Skeletal muscle tissue (tissue), 4 donors: Measurements from ENCODE around the gene ARMC9. TPM values are rescaled to one million over a fixed set of nuclear protein-coding genes. Genes with fewer than 3 reads are reported as not detected.

Source experiments
- H3K27ac ChIP-seq: one replicate; pipeline ENCODE4 v1.7.0; 2013; ENCODE audit warnings: mild to moderate bottlenecking, low read depth, low read length, inconsistent platforms
- H3K27me3 ChIP-seq, 3 donors: one replicate each; pipeline ENCODE4 v1.7.0; 2013; ENCODE audit warnings: low read length in 3 of 3; ENCODE audit not compliant: control insufficient read depth in 3 of 3, insufficient read depth in 3 of 3
- H3K36me3 ChIP-seq, 3 donors: one replicate each; pipeline ENCODE4 v1.7.0; 2013; ENCODE audit warnings: low read length in 3 of 3; ENCODE audit not compliant: control insufficient read depth in 3 of 3, insufficient read depth in 3 of 3
- H3K4me1 ChIP-seq, 3 donors: one replicate each; pipeline ENCODE4 v1.7.0; 2013; ENCODE audit warnings: low read length in 3 of 3, mild to moderate bottlenecking in 3 of 3; ENCODE audit not compliant: control insufficient read depth in 3 of 3, insufficient read depth in 3 of 3
- H3K4me3 ChIP-seq, 3 donors: one replicate each; pipeline ENCODE4 v1.7.0; 2013; ENCODE audit warnings: low read length in 3 of 3
- H3K9ac ChIP-seq, 3 donors: one replicate each; pipeline ENCODE4 v1.7.0; 2013; ENCODE audit warnings: low read length in 3 of 3, mild to moderate bottlenecking in 3 of 3, moderate library complexity in 2 of 3, low read depth in 1 of 3
- H3K9me3 ChIP-seq, 3 donors: one replicate each; pipeline ENCODE4 v1.7.0; 2013; ENCODE audit warnings: low read length in 3 of 3; ENCODE audit not compliant: control insufficient read depth in 3 of 3
- total RNA-seq: library from RNA; depleted of rRNA; stranded (reverse); fragments of >200 nt; gene quantifications from one replicate; pipeline ENCODE4 v1.2.3, GENCODE V29; 2014
- donor health status: Osteomylitis.

ARMC9 gene
- total RNA-seq, 1 donor from 2014 or later = 6.8 TPM

DNA sequence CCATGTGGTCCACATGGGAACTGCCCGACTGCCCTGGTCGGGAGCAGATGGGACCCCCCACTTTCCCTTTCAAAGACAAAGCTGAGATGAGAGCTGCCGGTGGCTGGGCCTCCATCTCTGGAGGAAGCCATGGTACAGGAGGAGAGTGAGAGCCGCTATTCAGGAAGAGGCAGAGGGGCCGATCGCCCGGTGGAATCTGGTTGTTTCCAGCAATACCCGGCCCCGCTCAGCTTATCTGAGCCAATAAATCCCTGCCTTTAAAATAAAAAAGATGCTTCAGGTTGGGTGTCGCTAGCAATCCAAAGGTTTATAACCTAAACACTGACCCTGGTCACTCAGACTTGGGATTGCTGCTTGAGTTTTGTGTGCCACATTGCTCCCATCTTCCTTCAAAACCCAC, 181.9 kb downstream of the ARMC9 start:
- H3K9ac ChIP-seq = no peak overlapping the region

DNA sequence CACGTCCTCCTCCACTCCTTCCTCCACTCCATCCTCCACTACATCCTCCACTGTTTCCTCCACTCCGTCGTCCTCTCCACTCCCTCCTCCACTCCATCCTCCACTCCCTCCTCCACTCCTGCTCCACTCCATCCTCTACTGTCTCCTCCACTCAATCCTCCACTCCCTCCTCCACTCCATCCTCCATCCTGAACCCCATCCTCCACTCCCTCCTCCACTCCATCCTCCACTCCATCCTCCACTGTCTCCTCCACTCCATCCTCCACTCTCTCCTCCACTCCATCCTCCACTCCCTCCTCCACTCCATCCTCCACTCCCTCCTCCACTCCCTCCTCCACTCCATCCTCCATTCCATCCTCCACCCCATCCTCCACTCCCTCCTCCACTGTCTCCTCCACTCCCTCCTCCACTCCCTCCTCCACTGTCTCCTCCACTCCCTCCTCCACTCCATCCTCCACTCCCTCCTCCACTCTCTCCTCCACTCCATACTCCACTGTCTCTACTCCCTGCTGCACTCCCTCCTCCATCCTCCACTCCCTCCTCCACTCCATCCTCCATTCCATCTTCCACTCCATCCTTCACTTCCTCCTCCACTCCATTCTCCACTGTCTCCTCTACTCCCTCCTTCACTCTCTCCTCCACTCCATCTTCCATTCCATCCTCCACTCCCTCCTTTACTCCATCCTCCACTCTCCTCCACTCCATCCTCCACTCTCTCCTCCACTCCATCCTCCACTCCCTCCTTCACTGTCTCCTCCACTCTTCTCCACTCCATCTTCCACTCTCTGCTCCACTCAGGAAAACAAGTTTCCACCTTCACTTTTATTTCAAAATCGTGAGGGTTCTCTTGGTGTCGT, 182.8 kb downstream of the ARMC9 start:
- H3K4me3 ChIP-seq = no peak overlapping the region
- no peak overlapping the region for H3K9ac ChIP-seq
- H3K27ac ChIP-seq = no peak overlapping the region
- H3K4me1 ChIP-seq = peaks cover 0 to 3% (median 0%) of the 10 kb centered on the region in 3 donors
- no peaks in the 10 kb centered on the region for H3K36me3 ChIP-seq
- no peaks in the 10 kb centered on the region for H3K27me3 ChIP-seq
- peaks cover 0 to 5% (median 3%) of the 10 kb centered on the region in 3 donors for H3K9me3 ChIP-seq

More for the DNA sequence above, 181.9 kb downstream of the ARMC9 start:
- H3K27ac ChIP-seq = no peak overlapping the region
- H3K4me3 ChIP-seq = no peak overlapping the region
- H3K4me1 ChIP-seq = peaks cover 0 to 3% (median 0%) of the 10 kb centered on the region in 3 donors
- no peaks in the 10 kb centered on the region for H3K36me3 ChIP-seq
- no peaks in the 10 kb centered on the region for H3K27me3 ChIP-seq
- peaks cover 0 to 5% (median 0%) of the 10 kb centered on the region in 3 donors for H3K9me3 ChIP-seq

DNA sequence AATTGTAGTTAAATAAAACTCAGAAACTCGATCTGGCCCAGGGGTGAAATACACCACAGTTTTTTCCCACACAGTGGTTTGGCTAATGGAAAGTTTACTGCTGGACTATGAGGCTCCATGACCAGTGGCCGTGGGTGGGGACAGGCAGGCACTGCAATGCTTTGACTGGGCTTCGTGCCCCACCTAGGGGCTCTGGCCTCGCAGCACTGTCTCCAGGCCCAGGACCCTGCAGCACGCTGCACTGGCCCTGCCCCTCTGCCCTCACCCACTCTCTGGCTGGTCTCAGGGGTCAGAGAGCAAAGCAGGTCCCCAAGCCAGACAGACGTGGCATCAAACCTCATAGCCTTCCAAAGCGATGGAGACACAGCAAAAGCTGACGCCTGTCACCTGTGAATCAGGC, 183.7 kb downstream of the ARMC9 start:
- Histone ChIP-seq H3K4me3 (no peak overlapping the region), H3K36me3 (no peaks in the 10 kb centered on the region), H3K9me3 (peaks cover 0 to 5% (median 3%) of the 10 kb centered on the region in 3 donors), H3K9ac (no peak overlapping the region), H3K4me1 (peaks cover 0 to 3% (median 0%) of the 10 kb centered on the region in 3 donors), H3K27me3 (no peaks in the 10 kb centered on the region), H3K27ac (no peak overlapping the region)

DNA sequence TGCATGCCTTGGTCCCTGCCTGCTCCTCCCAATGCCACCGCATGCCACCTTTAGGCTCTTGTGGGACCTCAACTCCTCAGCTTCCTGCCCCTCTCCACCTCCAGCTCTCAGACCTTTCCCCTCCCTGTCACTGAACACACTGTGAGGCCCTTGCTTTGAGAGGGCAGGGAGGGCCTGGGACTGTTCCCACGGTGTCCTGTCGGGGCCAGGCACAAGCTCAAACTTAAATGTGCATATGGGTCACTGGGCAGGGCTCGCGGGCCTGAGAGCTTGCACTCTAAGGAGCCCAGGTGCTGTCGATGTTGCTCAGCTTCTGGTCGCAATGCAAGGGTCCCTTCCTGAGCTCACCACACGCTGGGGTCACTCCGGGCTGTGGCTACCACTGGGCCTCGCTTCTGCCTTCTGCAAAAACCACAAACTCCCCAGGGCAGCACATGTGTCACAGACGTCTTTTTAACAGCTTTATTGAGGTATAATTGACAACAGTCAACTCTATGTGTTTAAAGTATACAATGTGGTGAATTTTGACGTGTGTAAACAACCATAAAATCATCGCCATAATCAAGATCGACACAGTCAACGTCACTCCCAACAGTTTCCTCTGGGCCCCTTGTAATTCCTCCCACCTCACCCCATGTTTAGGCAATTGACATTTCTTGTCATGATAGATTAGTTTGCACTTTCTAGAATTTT, 185.1 kb downstream of the ARMC9 start:
- Histone ChIP-seq H3K4me1 (peaks cover 0 to 7% (median 2%) of the 10 kb centered on the region in 3 donors), H3K27ac (no peak overlapping the region), H3K9me3 (peaks cover 0 to 5% (median 3%) of the 10 kb centered on the region in 3 donors), H3K4me3 (no peak overlapping the region), H3K9ac (no peak overlapping the region), H3K36me3 (no peaks in the 10 kb centered on the region), H3K27me3 (no peaks in the 10 kb centered on the region)

DNA sequence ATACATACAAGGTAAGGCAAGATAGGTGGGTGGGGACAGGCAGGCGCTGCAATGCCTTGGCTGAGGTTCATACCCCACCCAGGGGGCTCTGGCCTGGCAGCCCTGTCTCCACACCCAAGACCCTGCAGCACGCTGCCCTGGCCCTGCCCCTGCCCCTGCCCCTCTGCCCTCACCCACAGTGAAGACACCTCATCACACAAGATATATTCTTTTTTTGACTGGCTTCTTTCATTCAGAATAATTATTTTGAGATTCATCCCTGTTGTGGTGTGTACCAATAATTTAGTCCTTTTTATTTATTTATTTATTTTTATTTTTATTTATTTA, 185.6 kb downstream of the ARMC9 start:
- Histone ChIP-seq H3K4me1 (peaks cover 0 to 9% (median 2%) of the 10 kb centered on the region in 3 donors), H3K36me3 (no peaks in the 10 kb centered on the region), H3K4me3 (no peak overlapping the region), H3K27me3 (no peaks in the 10 kb centered on the region), H3K9ac (no peak overlapping the region), H3K9me3 (peaks cover 0 to 5% (median 3%) of the 10 kb centered on the region in 3 donors), H3K27ac (no peak overlapping the region)

DNA sequence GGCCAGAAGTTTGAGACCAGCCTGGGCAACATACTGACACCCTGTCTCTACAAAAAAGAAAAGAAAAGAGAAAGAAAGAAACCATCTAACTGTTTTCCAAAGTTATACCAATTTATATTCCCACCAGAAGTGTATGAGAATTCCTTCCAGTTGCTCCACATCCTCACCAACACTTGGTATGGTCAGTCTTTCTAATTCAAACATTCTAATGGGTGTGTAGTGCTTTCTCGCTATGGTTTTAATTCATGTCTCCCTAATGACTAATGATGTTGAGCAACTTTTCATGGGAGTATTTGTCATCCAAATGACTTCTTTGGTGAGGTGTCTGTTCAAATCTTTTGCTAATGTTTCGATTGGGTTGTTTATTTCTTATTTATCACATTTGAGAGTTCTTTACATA, 186.5 kb downstream of the ARMC9 start:
- no peaks in the 10 kb centered on the region for H3K27me3 ChIP-seq
- H3K4me1 ChIP-seq = peaks cover 0 to 9% (median 2%) of the 10 kb centered on the region in 3 donors
- H3K36me3 ChIP-seq = no peaks in the 10 kb centered on the region
- no peak overlapping the region for H3K27ac ChIP-seq
- no peak overlapping the region for H3K4me3 ChIP-seq
- H3K9ac ChIP-seq = no peak overlapping the region
- H3K9me3 ChIP-seq = peaks cover 0 to 5% (median 3%) of the 10 kb centered on the region in 3 donors

DNA sequence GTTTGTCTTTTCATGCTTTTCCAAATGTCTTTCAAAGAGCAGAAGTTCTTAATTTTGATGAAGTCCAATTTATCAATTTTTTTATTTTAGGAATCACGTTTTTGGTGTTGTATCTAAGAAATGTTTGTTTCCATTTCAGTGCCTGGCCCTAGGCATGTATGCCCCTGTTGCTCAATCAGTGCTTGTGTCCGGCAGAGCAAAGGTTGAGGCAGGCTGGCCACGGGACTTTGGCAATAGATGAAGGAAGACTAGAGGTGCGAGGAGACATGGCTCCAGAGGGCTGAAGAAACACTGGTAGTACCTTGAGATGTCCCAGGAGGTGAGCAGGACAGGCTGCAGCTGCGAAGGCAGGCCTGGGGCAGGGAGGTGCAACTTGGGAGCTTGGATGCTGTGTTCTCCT, 187.0 kb downstream of the ARMC9 start:
- Histone ChIP-seq H3K9ac (no peak overlapping the region), H3K27ac (no peak overlapping the region)

DNA sequence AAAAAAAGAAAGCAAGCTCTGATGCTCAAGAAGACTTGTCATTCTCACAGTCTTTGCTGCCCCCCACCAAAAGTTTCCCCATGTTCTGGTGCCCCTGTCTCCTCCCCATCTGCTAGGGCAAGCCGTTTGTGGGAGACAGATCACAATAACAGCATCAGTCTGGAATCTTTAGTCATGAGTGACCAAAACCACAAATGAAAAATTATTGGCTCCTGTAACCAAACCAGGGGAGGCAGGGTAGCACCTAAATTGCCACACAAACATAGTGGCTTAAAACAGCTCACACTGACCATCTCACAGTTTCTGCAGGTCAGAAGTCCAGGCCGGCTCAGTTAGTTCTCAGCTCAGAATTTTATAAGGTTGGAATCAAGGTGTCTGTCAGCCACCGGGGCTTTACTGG, 188.0 kb downstream of the ARMC9 start:
- no peaks in the 10 kb centered on the region for H3K27me3 ChIP-seq
- peaks cover 0 to 5% (median 3%) of the 10 kb centered on the region in 3 donors for H3K9me3 ChIP-seq
- H3K9ac ChIP-seq = no peak overlapping the region
- no peaks in the 10 kb centered on the region for H3K36me3 ChIP-seq
- no peak overlapping the region for H3K27ac ChIP-seq
- H3K4me1 ChIP-seq = peaks cover 0 to 9% (median 2%) of the 10 kb centered on the region in 3 donors
- H3K4me3 ChIP-seq = no peak overlapping the region

More for the DNA sequence above, 187.0 kb downstream of the ARMC9 start:
- H3K9me3 ChIP-seq = peaks cover 0 to 5% (median 3%) of the 10 kb centered on the region in 3 donors
- H3K4me3 ChIP-seq = no peak overlapping the region
- H3K27me3 ChIP-seq = no peaks in the 10 kb centered on the region
- H3K36me3 ChIP-seq = no peaks in the 10 kb centered on the region
- peaks cover 0 to 9% (median 2%) of the 10 kb centered on the region in 3 donors for H3K4me1 ChIP-seq

DNA sequence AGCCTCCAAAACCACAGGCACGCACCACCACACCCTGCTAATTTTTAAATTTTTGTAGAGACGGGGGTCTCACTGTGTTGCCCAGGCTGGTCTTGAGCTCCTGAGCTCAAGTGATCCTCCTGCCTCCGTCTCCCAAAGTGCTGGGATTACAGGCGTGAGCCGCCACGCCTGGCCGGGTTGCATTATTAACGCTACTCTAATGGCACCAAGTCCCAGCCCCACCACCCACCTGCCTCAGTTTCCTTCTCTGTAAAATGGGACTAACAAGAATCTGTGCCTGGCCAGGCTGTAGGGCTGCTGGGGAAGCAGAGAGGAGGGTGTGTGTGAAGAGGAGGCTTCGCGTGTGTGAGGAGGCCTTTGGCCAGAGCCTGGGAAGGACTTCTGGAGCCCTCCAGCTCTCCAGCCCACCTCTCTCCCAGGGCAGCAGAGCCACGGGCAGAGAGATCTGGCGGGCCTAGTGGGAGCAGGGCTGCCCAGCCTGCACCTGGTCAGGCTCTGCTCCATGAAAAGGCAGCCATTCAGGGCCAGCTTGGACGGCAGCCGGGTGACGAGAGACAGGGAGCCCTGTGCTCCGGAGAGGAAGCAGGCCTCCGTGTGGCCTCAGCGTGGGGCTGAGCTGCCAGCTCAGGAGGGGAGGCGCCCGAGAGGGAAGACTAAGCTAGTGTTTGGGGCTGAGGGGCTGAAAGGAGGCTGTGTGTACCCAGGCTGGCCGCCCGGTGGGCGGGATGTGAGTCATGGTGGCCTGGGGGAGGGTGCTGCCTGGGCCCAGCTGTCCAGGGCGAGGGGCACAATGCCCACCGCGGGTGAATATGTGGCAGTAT, 189.7 kb downstream of the ARMC9 start:
- Histone ChIP-seq H3K4me3 (no peak overlapping the region), H3K9me3 (peaks cover 0 to 5% (median 3%) of the 10 kb centered on the region in 3 donors), H3K27me3 (peaks cover 0 to 2% (median 0%) of the 10 kb centered on the region in 3 donors), H3K36me3 (no peaks in the 10 kb centered on the region), H3K27ac (no peak overlapping the region), H3K4me1 (peaks cover 0 to 19% (median 15%) of the 10 kb centered on the region in 3 donors), H3K9ac (peak overlapping the region; percentile 10 to 62 (median 38))
